GM06990 (cell line): ENCODE measurements around the gene PXMP2.

Experiments used
- DNase-seq: peaks from one replicate; pipeline ENCODE4 v3.0.0-alpha.2; 2011; ENCODE audit not compliant: insufficient read length; ENCODE audit errors: extremely low read depth
- H3K27me3 ChIP-seq: replicated peaks from 2 replicates; pipeline ENCODE4 v1.6.0; 2011; ENCODE audit warnings: low read length; ENCODE audit not compliant: control insufficient read depth, insufficient read depth
- H3K36me3 ChIP-seq: 2 replicates; pipeline ENCODE4 v1.5.1; 2011; ENCODE audit warnings: low read length; ENCODE audit not compliant: control insufficient read depth, insufficient read depth
- H3K4me3 ChIP-seq: replicated peaks from 2 replicates; pipeline ENCODE4 v1.5.1; 2011; ENCODE audit warnings: low read depth, mild to moderate bottlenecking, control low read depth, low read length
- TF ChIP-seq, protein P1 (sequence below): IDR thresholded peaks from 2 replicates; pipeline ENCODE4 v1.5.1; 2011; ENCODE audit warnings: low read length, control low read depth, mild to moderate bottlenecking, inconsistent platforms; ENCODE audit not compliant: insufficient read depth, poor library complexity, severe bottlenecking

Gene PXMP2

GRCh38 chr12:132664206-132665148 is 22.9 kb upstream of the PXMP2 start:
- no peak for DNase-seq
- peaks cover 39% of the 10 kb centered on the region for H3K36me3 ChIP-seq
- H3K27me3 ChIP-seq: no peaks in the 10 kb centered on the region
- no peak overlapping the region for H3K4me3 ChIP-seq
- TF ChIP-seq, protein P1, sequence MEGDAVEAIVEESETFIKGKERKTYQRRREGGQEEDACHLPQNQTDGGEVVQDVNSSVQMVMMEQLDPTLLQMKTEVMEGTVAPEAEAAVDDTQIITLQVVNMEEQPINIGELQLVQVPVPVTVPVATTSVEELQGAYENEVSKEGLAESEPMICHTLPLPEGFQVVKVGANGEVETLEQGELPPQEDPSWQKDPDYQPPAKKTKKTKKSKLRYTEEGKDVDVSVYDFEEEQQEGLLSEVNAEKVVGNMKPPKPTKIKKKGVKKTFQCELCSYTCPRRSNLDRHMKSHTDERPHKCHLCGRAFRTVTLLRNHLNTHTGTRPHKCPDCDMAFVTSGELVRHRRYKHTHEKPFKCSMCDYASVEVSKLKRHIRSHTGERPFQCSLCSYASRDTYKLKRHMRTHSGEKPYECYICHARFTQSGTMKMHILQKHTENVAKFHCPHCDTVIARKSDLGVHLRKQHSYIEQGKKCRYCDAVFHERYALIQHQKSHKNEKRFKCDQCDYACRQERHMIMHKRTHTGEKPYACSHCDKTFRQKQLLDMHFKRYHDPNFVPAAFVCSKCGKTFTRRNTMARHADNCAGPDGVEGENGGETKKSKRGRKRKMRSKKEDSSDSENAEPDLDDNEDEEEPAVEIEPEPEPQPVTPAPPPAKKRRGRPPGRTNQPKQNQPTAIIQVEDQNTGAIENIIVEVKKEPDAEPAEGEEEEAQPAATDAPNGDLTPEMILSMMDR: no peak

DNA sequence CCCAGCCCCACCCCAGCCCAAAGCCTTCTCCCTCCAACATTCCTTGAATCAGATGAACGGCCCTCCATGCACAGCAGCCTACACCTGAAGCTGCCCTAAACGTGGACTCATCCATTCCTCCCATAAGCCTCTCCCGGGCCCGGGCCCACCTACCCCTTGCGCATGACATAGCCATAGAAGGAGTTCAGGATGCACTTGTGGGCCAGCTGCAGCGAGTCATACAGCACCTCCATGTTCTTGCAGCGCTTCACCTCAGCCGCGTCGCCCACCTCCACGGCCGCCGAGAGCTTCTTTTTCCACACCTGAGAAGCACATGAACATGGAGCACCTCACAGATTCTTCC is 22.3 kb upstream of the PXMP2 start:
- H3K4me3 ChIP-seq: no peak overlapping the region
- DNase-seq: no peak
- no peaks in the 10 kb centered on the region for H3K27me3 ChIP-seq
- TF ChIP-seq, protein P1: no peak
- H3K36me3 ChIP-seq: peaks cover 39% of the 10 kb centered on the region

DNA sequence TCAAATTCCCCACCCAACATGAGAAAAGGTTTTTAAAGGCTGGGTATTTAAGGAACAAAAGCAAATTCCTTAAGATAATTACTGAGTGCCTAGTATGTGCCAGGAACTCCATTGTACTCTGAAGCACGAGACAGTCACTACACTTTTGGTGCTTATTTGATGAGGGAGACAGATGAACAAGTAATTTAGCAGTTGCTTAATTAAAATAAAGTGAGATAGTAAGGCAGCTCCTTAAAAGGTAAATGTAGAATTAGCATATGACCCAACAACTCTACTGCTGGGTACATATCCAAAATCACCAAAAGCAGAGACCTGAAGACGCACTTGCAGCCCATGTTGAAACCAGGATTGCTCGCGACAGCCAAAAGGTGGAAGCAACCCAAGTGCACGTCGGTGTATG is 21.6 kb upstream of the PXMP2 start:
- H3K36me3 ChIP-seq: peaks cover 37% of the 10 kb centered on the region
- TF ChIP-seq, protein P1: no peak
- no peak for DNase-seq
- H3K4me3 ChIP-seq: no peak overlapping the region
- H3K27me3 ChIP-seq: no peaks in the 10 kb centered on the region

- TF ChIP-seq, protein P1: no peak
- H3K4me3 ChIP-seq: no peak overlapping the region
- no peak for DNase-seq
- peaks cover 30% of the 10 kb centered on the region for H3K36me3 ChIP-seq
- H3K27me3 ChIP-seq: no peaks in the 10 kb centered on the region
Measured at GRCh38 chr12:132668191-132669088, 18.9 kb upstream of the PXMP2 start.

DNA sequence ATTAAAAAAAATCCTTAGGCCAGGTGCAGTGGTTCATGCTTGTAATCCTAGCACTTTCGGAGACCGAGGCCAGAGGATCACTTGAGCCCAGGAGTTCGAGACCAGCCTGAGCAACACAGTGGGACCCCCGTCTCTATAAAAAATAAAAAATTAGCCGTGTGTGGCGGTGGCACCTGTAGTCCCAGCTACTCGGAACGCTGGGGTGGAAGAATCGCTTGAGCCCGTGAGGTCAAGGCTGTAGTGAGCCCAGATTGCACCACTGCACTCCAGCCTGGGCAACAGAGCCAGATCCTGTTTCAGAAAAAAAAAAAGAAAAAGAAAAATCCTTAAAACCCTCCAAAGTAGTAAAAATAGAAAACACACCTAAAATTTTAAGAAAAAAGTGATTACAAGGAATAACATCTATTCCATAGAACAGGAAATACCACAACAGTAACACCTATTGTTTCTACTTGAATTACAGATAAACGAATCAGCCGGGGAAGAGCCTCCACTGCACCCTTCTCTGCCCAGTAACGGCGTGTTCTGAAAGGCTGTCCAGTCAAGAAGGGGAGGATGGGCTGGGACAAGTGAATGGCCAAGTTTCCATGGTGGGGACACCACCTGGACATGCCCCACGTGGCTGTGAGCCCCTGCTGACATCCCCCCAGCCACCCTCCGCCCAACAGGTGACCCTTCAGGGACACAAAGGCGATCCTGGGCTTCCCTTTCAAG is 18.1 kb upstream of the PXMP2 start:
- Histone ChIP-seq H3K4me3 (no peak overlapping the region), H3K27me3 (no peaks in the 10 kb centered on the region), H3K36me3 (peaks cover 32% of the 10 kb centered on the region)
- TF ChIP-seq, protein P1: no peak
- DNase-seq: no peak
